Neural crest cell (in vitro differentiated cells): ENCODE data around the gene SCAF1. TPM values are rescaled to one million over a fixed set of nuclear protein-coding genes. Genes with fewer than 3 reads are reported as not detected.

ENCODE experiments used
- DNase-seq: peaks from one replicate; pipeline ENCODE4 v3.0.0; 2021; ENCODE audit warnings: low read depth, mixed read lengths, low spot score
- H3K27ac Mint-ChIP-seq: one replicate; pipeline ENCODE4 v1.8.0; 2021; ENCODE audit warnings: mild to moderate bottlenecking, mixed read lengths; ENCODE audit not compliant: unreplicated experiment
- H3K27me3 Mint-ChIP-seq: 2 replicates; pipeline ENCODE4 v1.8.0; 2021; ENCODE audit warnings: low read depth, mild to moderate bottlenecking, mixed read lengths
- H3K36me3 Mint-ChIP-seq: 2 replicates; pipeline ENCODE4 v1.8.0; 2021; ENCODE audit warnings: low read depth, mild to moderate bottlenecking, mixed read lengths
- H3K4me1 Mint-ChIP-seq: 2 replicates; pipeline ENCODE4 v1.8.0; 2021; ENCODE audit warnings: mixed read lengths
- H3K4me3 Mint-ChIP-seq: one replicate; pipeline ENCODE4 v1.8.0; 2021; ENCODE audit warnings: mild to moderate bottlenecking, mixed read lengths
- H3K9me3 Mint-ChIP-seq: 2 replicates; pipeline ENCODE4 v1.8.0; 2021; ENCODE audit warnings: mixed read lengths
- total RNA-seq: library from RNA; stranded (reverse); gene quantifications from 2 replicates; pipeline ENCODE4 v1.2.1, GENCODE V29; 2021
- TF ChIP-seq, protein P1 (sequence below): fragments of 200-600 bp; sonication (generic); conservative IDR thresholded peaks from 2 replicates; pipeline ENCODE4 v1.5.0; 2021; ENCODE audit warnings: antibody characterized with exemption, mild to moderate bottlenecking

Gene SCAF1
- total RNA-seq, 1 donor from 2014 or later, result 91.9 TPM

DNA sequence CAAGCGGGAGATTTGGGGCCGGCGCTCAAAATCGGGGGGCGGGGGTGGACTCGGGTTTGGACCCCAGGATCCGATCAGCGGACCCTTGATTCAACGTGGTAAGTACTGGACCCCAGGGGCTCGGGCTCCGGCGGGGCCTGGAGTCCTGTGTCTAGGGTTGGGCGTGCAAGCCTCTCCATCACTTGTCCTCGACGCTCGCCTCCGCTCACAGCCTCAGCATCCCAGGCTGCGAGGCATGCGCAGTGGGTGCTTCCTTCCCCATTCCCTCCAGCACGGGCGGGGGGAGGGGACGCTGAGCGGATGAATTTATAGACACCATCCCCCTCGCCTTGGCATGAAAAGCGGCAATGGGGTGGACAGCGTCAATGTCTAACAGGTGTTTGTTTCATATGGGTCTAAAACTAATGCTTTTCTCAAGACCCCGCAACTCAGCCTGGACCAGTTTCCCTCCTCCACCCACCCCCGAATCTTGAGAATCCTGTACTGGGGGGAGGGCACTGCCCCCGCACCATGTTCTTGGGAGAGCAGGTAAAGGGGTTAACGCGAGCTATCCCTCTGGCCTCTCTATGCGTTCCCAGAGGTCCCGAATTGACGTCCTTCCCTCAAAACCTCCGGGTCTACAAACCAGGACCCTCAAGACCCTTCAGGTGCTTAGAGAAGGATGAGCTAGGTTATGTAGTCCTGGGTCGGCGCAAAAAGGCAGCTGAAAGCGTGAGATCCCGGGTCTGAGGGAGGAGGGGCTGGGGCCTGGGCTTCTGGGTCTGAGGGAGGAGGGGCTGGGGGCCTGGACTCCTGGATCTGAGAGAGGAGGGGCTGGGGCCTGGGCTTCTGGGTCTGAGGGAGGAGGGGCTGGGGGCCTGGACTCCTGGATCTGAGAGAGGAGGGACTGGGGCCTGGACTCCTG lies 49.5 kb downstream of the SCAF1 start:
- Mint-ChIP-seq H3K27ac (peak overlapping the region; percentile 73), H3K36me3 (peaks cover 9% of the 10 kb centered on the region), H3K27me3 (peaks cover 16% of the 10 kb centered on the region), H3K9me3 (no peaks in the 10 kb centered on the region), H3K4me3 (peak overlapping the region; percentile 90), H3K4me1 (peaks cover 39% of the 10 kb centered on the region)
- peak; percentile 77 for DNase-seq
- TF ChIP-seq, protein P1, sequence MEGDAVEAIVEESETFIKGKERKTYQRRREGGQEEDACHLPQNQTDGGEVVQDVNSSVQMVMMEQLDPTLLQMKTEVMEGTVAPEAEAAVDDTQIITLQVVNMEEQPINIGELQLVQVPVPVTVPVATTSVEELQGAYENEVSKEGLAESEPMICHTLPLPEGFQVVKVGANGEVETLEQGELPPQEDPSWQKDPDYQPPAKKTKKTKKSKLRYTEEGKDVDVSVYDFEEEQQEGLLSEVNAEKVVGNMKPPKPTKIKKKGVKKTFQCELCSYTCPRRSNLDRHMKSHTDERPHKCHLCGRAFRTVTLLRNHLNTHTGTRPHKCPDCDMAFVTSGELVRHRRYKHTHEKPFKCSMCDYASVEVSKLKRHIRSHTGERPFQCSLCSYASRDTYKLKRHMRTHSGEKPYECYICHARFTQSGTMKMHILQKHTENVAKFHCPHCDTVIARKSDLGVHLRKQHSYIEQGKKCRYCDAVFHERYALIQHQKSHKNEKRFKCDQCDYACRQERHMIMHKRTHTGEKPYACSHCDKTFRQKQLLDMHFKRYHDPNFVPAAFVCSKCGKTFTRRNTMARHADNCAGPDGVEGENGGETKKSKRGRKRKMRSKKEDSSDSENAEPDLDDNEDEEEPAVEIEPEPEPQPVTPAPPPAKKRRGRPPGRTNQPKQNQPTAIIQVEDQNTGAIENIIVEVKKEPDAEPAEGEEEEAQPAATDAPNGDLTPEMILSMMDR, result no peak

GRCh38 chr19:49692147-49692506 lies 50.1 kb downstream of the SCAF1 start:
- Mint-ChIP-seq H3K4me1 (peaks cover 36% of the 10 kb centered on the region), H3K36me3 (peaks cover 9% of the 10 kb centered on the region), H3K4me3 (peak overlapping the region; percentile 90), H3K27ac (no peak overlapping the region), H3K27me3 (peaks cover 16% of the 10 kb centered on the region), H3K9me3 (no peaks in the 10 kb centered on the region)
- TF ChIP-seq, protein P1, result no peak
- no peak for DNase-seq

DNA sequence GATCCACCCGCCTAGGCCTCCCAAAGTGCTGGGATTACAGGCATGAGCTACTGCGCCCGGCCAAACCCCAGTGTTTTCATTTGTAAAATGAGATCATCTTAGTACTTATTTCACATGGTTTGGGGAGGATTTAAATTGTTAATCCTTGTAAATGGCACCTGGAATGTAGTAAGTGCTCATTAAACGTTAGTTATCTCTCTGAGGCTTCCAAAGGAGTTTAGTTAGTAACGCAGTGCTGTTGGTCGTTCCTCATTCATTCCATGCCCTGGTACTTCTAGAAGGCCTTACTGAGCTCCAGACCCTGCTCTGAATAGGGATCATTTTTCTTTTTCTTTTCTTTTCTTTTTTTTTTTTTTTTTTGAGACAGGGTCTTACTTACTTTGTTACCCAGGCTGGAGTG lies 54.1 kb downstream of the SCAF1 start:
- H3K27me3 Mint-ChIP-seq, result peaks cover 5% of the 10 kb centered on the region
- H3K4me3 Mint-ChIP-seq, result no peak overlapping the region
- H3K27ac Mint-ChIP-seq, result no peak overlapping the region
- peaks cover 3% of the 10 kb centered on the region for H3K36me3 Mint-ChIP-seq
- peaks cover 14% of the 10 kb centered on the region for H3K4me1 Mint-ChIP-seq
- no peaks in the 10 kb centered on the region for H3K9me3 Mint-ChIP-seq
- no peak for DNase-seq
- TF ChIP-seq, protein P1, result no peak

DNA sequence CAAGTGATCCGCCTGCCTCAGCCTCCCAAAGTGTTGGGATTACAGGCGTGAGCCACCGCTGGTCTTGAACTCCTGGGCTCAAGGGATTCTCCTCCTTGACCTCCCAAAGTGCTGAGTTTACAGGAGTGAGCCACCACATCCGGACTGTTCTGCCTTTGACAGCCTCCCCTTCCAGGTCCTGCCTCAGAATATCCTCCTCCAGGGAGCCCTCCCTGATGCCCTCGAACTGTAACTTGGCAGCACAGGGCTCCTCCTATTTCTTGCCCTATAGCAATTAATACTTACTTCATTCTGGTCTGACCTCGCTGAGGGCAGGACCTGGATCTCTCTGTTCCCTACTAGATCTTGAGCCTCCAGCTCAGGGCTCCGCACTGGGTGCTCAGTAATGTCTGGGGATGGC lies 54.9 kb downstream of the SCAF1 start:
- Mint-ChIP-seq H3K9me3 (no peaks in the 10 kb centered on the region), H3K4me1 (peaks cover 8% of the 10 kb centered on the region), H3K27ac (no peak overlapping the region), H3K4me3 (peak overlapping the region; percentile 27), H3K36me3 (peaks cover 3% of the 10 kb centered on the region), H3K27me3 (peaks cover 3% of the 10 kb centered on the region)
- no peak for DNase-seq
- TF ChIP-seq, protein P1, result no peak

DNA sequence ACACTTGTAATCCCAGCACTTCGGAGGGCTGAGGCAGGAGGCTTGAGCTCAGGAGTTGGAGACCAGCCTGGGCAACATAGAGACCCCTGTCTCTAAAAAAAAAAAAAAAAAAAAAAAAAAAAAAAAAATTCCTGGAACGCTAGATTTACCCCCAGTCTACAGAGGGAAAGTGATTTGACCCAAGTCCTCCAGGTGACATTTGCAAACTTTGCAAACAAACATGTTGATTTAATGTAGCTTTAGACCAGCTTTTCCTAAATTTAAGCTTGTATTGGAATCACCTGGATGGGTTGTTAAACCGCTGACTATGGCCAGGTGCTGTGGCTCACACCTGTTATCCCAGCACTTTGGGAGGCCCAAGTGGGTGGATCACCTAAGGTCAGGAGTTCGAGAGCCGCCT lies 57.4 kb downstream of the SCAF1 start:
- H3K36me3 Mint-ChIP-seq, result peaks cover 3% of the 10 kb centered on the region
- TF ChIP-seq, protein P1, result no peak
- H3K27me3 Mint-ChIP-seq, result no peaks in the 10 kb centered on the region
- H3K4me3 Mint-ChIP-seq, result no peak overlapping the region
- no peaks in the 10 kb centered on the region for H3K9me3 Mint-ChIP-seq
- H3K4me1 Mint-ChIP-seq, result no peaks in the 10 kb centered on the region
- H3K27ac Mint-ChIP-seq, result no peak overlapping the region
- DNase-seq, result no peak
